ENCODE results near the gene CYGB. TPM values are rescaled to one million over a fixed set of nuclear protein-coding genes. Genes with fewer than 3 reads are reported as not detected.

The CYGB gene
- total RNA-seq, 2 donors from 2014 or later, result 7.0 to 13.8 TPM

- 36% methylated on average over 35 of the region's 37 CpGs for WGBS
- peaks cover 4% of the 10 kb centered on the region for H3K4me1 ChIP-seq (replicated peaks)
- H3K9me3 ChIP-seq, result no peaks in the 10 kb centered on the region
- H3K27me3 ChIP-seq (replicated peaks; ENCODE audit: insufficient read depth), result peaks cover 3% of the 10 kb centered on the region
- no peaks in the 10 kb centered on the region for H3K36me3 ChIP-seq
- H3K27ac ChIP-seq, result peak overlapping the region; percentile 45 to 52
- intact Hi-C loops (cut with DNase I), result no loop called here
- no peak for DNase-seq (ENCODE audit: low spot score)
- TF ChIP-seq POLR2A (IDR thresholded peaks at IDR 0.05) (no peak), CTCF (IDR thresholded peaks at IDR 0.05) (no peak), POLR2AphosphoS5 (IDR thresholded peaks at IDR 0.05) (no peak)
- peak overlapping the region; percentile 27 to 32 for H3K4me3 ChIP-seq
Observed at GRCh38 chr17:76538281-76538931, 897 bp upstream of the CYGB start.

- intact Hi-C loops (cut with DNase I), result no loop called here
- TF ChIP-seq CTCF (IDR thresholded peaks at IDR 0.05) (no peak), POLR2AphosphoS5 (IDR thresholded peaks at IDR 0.05) (no peak), POLR2A (IDR thresholded peaks at IDR 0.05) (no peak)
- whole genome bisulfite sequencing, result under 1% methylated on average over 26 of the region's 26 CpGs
Observed at GRCh38 chr17:76537288-76537577, 276 bp downstream of the CYGB start.

GRCh38 chr17:76536511-76537287 is 810 bp downstream of the CYGB start:
- WGBS, result 61% methylated on average over 25 of the region's 25 CpGs
- Histone ChIP-seq H3K27ac (peak overlapping the region; percentile 36 to 52), H3K9me3 (no peaks in the 10 kb centered on the region), H3K36me3 (no peaks in the 10 kb centered on the region), H3K4me1 (replicated peaks) (peaks cover 4% of the 10 kb centered on the region), H3K27me3 (replicated peaks; ENCODE audit: insufficient read depth) (peaks cover 3% of the 10 kb centered on the region), H3K4me3 (peak overlapping the region; percentile 27 to 32)
- intact Hi-C loops (cut with DNase I), result no loop called here
- DNase-seq (ENCODE audit: low spot score), result no peak
- TF ChIP-seq CTCF (IDR thresholded peaks at IDR 0.05) (no peak), POLR2AphosphoS5 (IDR thresholded peaks at IDR 0.05) (no peak), POLR2A (IDR thresholded peaks at IDR 0.05) (no peak)

More at GRCh38 chr17:76537288-76537577, 276 bp downstream of the CYGB start:
- Histone ChIP-seq H3K4me1 (replicated peaks) (peaks cover 4% of the 10 kb centered on the region), H3K27ac (peak overlapping the region; percentile 36 to 52), H3K4me3 (peak overlapping the region; percentile 27 to 32), H3K9me3 (no peaks in the 10 kb centered on the region), H3K36me3 (no peaks in the 10 kb centered on the region), H3K27me3 (replicated peaks; ENCODE audit: insufficient read depth) (peaks cover 3% of the 10 kb centered on the region)
- no peak for DNase-seq (ENCODE audit: low spot score)

GRCh38 chr17:76535788-76536510 is 1.6 kb downstream of the CYGB start:
- H3K4me3 ChIP-seq, result no peak overlapping the region
- 88% methylated on average over 12 of the region's 19 CpGs for WGBS
- peaks cover 4% of the 10 kb centered on the region for H3K4me1 ChIP-seq (replicated peaks)
- no peak for DNase-seq (ENCODE audit: low spot score)
- no peaks in the 10 kb centered on the region for H3K9me3 ChIP-seq
- H3K36me3 ChIP-seq, result no peaks in the 10 kb centered on the region
- H3K27me3 ChIP-seq (replicated peaks; ENCODE audit: insufficient read depth), result peaks cover 3% of the 10 kb centered on the region
- no peak for TF ChIP-seq POLR2AphosphoS5 (IDR thresholded peaks at IDR 0.05)
- TF ChIP-seq POLR2A (IDR thresholded peaks at IDR 0.05), result no peak
- TF ChIP-seq CTCF (IDR thresholded peaks at IDR 0.05), result no peak
- intact Hi-C loops (cut with DNase I), result no loop called here
- no peak overlapping the region for H3K27ac ChIP-seq
